ENCODE results near the gene SLC6A2.

GRCh38 chr16:55732496-55732895, 76.7 kb downstream of the SLC6A2 start:
- TF ChIP-seq POLR2A (IDR thresholded peaks at IDR 0.05): no peak
- TF ChIP-seq, protein P1, sequence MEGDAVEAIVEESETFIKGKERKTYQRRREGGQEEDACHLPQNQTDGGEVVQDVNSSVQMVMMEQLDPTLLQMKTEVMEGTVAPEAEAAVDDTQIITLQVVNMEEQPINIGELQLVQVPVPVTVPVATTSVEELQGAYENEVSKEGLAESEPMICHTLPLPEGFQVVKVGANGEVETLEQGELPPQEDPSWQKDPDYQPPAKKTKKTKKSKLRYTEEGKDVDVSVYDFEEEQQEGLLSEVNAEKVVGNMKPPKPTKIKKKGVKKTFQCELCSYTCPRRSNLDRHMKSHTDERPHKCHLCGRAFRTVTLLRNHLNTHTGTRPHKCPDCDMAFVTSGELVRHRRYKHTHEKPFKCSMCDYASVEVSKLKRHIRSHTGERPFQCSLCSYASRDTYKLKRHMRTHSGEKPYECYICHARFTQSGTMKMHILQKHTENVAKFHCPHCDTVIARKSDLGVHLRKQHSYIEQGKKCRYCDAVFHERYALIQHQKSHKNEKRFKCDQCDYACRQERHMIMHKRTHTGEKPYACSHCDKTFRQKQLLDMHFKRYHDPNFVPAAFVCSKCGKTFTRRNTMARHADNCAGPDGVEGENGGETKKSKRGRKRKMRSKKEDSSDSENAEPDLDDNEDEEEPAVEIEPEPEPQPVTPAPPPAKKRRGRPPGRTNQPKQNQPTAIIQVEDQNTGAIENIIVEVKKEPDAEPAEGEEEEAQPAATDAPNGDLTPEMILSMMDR (IDR thresholded peaks at IDR 0.05): no peak

Data from thyroid gland (tissue), 4 donors.